HG03558 (cell line): ENCODE data around the gene MAN1C1.

Experiments used
- ATAC-seq: cut with Tn5 transposase; IDR thresholded peaks from one replicate; pipeline ENCODE4 v1.9.1; 2021; ENCODE audit warnings: moderate number of reproducible peaks; ENCODE audit not compliant: unreplicated experiment; ENCODE audit errors: extremely low read depth

Gene MAN1C1

DNA sequence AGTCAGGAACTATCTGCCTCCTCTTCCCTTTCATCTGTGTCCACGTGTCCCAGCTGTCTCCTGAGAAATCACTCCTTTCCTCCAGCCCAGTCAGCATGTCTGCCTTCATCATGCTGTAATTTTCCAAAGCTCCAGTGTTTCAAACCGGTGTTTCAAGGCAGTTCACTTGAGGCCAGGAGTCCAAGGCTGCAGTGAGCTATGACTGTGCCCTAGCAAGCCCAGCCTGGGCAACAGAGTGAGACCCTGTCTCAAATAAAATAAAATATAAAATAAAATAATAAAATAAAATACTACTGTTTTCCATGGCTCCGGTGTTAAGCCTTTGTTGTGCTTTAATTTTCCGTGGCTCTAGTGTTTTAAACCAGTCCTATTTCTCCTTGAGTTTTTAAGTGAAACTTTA lies 175.5 kb downstream of the MAN1C1 start:
- no peak for ATAC-seq

DNA sequence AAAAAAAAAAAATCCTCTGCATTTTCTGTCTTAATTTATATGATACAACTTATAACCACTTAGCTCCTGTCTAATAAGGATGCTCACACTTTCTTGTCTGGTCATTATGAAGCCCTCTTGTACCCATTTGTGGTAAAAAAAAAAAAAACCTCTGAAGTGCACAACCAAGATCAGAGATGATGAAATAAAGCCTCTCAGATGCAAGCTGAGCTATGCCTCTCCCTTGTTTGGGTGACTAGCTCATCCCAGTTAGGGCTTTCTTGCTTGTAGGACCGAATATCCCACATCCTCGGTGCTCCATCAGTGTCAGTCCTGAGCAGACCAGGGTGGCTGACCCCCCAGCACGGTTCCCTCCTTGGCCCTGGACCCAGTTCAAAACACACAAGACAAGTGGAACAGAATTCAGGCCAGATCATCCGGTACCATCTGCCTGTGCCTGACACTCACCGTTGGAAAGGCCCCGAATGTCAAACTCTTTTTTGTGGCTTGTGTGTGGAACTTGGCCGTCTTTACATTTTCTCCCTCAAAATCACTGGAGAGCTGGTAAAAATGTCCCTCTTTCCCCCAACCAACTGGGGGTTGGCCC lies 177.1 kb downstream of the MAN1C1 start:
- no peak for ATAC-seq

DNA sequence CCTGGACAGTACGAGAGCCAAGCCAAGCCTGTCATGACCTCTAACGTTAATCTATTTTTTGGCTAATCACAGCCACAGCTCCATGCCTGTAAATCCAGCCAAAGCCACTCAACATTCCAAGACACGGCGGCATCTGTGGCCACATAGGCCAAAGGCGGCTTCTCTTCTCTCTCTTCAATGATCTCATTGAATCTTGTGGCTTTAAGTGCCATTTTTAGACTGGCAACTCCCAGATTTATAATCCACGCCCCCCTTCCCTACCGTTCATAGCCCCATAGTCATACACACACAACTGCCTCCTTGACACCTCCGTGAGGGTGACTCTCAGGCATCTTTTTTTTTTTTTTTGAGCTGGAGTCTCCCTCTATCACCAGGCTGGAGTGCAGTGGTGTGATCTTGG lies 177.7 kb downstream of the MAN1C1 start:
- no peak for ATAC-seq

DNA sequence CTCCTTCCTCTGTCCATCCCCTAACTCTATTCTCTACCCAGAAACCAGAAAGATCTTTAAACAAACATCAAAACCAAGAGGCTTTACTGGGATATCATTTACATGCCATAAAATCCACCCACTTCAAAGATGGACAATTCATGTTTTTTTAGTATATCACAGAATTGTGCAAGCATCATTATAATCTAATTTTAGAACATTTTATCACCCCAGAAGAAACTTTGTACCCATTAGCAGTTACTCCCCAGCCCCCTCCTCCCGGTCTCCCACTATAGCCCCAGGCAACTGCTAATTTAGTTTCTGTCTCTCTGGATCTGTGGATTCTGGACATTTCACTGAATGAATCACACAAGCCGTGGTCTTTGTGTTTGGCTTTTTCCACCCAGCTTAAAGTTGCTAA lies 178.6 kb downstream of the MAN1C1 start:
- no peak for ATAC-seq

DNA sequence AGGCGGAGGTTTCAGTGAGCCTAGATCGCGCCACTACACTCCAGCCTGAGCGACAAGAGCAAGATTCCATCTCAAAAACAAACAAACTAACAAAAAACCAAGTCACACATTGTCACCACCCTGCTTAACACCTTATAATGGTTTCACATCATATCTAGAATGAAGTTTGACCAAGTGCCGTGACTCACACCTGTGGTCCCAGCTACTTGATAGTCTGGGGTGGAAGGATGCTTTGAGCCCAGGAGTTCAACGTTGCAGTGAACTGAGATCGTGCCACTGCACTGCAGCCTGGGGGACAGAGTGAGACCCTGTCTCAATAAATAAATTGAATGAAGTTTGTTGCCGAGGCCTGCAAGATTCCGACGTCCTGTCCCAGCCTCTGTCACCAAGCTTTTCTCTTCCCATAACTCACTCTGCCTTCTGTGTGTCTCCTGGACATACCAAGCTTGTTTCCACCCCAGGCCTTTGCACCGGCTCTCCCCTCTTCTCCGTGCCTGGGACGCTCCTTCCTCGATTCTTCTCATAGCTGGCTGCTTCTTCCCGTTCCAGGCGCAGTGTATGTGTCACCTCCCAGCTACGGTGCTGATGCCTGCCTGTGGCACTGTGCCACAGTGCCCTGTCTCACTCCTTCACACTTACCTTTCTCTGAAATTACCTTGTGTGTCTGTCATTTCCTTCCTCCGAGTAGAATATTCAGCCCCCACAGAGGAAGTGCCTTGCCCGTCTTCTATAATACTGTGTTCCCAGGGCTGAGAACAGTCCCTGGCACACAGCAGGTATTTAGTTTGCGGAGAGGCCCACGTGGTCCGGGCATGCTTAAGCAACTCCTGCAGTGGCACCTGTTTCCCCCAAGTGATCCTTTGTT lies 179.6 kb downstream of the MAN1C1 start:
- ATAC-seq = no peak

DNA sequence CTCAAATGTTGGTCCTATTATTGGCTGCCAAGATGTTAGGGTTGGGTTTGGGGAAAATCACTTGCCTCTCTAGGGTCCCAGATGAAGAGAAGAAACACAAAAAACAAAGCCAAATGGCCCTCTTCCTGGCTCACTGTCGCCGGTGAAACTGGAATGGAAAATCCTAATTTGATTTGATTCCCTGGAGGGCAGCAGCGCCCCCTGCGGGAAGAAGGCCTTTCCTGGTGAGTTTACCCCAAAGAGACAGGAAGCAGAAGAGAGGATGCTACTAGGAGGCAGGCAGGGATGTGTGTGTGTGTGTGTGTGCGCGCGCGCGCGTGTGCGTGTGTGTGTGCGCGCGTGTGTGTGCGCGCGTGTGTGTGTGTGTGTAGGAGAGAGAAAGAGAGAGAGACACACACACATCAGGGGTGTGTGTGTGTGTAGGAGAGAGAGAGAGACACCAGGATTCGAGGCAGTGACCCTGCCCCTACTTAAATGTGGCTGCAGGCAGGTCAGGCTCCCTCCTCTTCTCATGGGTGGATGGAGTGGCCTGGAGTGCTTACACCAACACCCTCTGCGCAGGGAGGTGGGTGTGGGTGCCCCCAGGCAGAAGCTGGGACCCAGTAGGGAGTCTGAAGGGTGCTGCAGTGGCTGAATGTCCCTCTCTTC lies 180.3 kb downstream of the MAN1C1 start:
- no peak for ATAC-seq

DNA sequence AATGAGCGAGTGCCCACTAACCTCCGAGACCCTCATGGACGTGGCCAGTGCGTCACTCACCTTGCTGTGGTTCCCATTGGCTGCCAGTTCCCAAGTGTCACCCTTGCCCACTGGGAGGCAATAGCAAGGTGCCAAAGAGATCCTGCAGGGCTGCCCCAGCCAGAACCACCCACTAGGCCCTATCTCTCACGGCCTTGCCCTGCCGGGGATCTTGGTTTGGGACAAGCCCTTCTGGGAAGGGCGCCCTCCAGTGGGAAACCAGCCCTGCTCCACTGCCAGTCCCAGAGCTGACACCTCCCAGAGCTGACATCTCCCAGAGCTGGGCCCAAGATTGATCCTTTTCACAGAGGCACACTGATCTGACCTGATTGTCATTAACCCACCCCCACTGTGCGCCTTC lies 181.3 kb downstream of the MAN1C1 start:
- no peak for ATAC-seq

DNA sequence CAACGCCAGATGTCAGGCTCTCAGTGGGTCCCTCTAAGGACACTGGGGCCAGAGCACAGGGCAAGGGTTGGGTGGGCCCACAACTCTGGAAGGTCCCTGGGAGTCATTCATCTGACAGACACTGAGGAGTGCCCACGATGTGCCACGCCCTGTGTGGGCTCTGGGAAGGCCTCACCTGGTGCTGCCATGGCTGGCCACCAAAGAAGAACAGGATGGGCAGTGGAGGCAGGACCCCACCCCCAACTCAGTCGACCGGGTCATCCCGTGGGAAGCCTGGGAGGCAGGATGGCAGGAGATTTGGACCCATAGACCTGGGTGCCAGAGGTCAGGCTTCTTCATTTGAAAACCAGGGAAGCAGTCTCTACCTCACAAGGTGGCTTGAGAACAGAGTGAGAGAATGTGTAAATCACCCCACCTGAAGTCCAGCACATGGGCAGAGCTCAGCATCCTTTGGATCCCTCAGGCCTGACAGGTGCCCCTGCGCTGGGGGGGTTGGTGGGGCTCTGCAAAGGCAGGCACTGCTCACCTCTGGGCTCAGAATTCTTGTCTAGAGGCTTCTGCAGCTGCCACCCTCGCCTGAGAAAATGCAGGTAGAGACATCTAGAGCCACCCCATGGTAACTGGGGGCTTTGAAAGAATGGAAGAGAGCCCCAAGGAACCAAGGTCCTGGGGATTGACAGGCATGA lies 182.2 kb downstream of the MAN1C1 start:
- ATAC-seq = no peak

DNA sequence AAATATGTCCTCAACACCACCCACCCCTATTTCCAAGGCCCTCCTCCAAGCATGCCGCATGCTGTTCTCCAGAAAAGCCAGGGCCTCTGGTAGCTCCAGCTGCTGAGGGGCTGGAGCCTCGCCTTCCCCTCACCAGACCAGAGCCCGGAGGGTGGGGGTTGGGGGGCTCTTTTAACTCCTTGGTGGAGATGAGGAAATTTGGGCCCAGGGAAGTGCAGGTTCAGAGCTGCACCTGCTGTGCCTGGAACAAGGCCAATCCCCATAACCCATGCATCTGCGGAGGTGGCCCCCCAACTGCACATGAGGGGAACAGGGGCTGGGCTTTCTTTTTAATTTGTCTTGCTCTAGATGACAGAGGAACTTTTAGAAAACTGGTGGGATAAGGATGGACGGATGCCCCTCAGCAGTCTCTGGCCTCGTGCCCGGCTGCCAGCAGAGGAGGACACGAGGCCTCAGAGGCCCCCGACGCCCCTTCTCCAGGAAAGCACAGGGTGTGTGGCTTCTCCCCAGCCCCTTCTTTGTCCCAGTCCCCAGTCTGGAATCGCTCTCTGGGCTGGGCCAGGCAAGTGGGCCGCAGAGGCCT lies 182.9 kb downstream of the MAN1C1 start:
- ATAC-seq = no peak

DNA sequence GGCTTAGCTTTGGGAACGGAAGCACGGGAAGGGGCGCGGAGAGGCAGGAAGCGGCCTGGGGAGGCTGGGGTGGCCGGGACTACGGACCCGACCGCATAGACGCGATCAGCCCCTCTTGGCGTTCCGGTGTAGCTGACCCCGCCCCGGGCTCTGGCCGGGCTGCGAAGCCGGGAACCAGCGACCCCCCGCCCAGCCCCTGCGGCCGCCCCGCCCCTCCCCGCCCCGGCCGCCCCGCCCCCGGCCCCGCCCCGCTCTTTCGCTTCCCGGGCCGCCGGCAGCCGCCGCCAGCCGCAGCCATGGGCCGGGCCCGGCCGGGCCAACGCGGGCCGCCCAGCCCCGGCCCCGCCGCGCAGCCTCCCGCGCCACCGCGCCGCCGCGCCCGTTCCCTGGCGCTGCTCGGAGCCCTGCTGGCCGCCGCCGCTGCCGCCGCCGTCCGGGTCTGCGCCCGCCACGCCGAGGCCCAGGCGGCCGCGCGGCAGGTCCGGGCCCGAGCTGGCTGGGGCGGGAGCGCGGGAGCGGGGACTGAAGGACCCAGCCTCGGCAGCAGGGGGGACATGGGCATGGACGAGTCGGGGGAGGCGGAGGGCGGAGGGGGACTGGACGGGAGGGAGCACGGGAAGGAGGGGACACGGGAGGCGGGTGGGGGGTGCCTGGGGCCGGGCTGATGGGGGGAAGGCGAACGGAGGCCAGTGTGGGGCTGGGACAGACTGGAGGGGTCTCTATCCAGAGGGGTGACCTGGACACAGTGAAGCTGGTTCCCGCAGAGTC lies 183.5 kb downstream of the MAN1C1 start, which contains the start of gene SELENON:
Gene SELENON, plus strand, starts transcription at position 259 of the 768 bp plus-strand sequence. Its CDS starts 38 bp downstream, at position 297.
- no peak for ATAC-seq

DNA sequence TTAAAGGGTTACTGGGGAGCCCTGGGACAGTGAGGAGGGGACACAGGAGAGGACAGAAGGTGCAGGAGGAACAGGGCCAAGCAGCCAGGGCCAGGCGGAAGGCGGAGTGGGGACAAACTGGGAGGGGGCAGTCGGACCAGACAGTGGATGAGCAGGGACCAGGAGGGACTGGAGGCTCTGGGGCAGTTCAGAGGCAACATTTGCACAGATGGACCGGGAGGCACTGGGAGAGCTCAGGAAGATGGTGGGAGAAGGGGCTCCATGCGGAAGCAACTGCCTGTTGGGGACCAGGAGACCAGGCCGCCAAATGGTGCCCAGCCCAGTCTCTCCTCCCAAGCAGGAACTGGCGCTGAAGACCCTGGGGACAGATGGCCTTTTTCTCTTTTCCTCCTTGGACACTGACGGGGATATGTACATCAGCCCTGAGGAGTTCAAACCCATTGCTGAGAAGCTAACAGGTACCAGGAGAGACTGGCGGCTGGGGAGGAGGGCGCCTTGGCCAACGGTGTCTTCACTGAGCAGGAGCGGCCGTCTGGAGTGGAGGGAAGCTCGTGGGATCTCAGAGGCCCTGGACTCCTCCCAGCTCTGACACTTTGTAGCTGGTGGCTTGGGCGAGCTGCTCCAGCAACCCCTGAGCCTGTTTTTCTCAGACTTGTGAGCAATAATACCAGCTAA lies 184.2 kb downstream of the MAN1C1 start:
- ATAC-seq = no peak

DNA sequence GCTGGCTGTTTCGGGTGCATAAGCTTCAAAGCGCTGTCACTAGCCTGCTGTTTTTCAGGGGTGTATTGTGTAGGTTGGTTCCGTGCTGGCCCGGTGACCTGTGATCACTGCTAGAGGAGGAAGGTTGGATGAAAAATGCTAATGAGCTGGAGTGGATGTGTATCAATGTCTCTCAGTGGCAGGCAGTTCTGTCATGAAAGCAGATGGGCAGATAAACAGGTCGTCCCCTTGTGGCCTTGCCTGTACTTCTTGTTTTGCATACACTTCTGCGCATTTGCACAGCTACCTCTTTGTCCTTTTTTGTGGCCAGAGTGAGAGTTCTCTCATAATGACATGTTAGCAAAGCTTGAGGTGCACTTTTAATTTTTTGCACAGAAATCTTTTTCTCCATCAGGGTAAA lies 186.3 kb downstream of the MAN1C1 start:
- ATAC-seq = peak; percentile 45

DNA sequence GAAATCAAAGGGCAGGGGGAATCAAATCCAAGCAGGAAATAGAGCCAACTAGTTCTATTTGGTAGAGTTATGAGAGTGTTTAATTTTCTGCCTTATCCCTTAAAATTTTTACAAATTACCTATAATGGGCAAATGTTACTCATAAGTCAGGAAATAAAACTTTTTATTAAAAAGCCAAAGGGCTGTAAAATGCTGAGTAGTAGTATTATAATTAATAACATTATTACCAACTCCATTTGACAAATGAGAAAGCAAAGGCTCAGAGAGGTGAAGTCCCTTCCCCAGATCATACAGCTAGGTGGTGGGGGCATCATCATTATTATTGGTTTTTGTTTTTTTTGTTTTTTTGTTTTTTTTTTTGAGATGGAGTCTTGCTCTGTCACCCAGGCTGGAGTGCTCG lies 186.8 kb downstream of the MAN1C1 start:
- no peak for ATAC-seq

DNA sequence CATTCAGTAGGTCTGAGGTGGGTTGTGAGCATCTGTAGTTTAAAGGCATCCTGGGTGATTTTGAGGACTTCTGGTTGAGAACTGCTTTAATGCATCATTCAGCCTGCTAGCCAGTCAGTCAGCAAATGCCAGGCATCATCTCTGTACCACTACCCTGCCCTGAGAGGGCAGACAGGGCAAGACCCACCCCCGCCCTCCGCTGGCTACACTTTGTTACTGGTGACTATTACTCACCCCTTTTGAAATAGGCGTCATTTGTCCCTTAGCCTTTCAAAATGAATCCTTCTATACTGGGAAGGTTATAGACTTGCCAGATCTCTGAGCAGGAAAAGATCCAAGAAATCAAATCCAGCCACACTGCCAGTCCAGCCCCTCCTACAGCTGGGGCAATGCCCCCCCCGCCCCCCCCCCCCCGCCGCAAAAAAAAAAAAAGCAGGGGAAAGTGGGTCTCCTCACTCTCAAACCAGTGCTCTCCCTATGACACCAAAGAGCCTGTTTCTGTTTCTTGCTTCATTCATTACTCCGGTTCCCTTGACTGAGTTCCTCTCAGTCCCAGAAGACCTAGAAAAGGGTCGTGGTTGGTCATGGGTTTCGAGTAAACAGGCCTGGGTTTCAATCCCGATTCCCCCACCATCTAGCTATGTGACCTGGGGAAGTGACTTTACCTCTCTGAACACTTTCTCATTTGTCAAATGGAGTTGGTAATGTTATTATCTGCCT lies 187.8 kb downstream of the MAN1C1 start:
- no peak for ATAC-seq

DNA sequence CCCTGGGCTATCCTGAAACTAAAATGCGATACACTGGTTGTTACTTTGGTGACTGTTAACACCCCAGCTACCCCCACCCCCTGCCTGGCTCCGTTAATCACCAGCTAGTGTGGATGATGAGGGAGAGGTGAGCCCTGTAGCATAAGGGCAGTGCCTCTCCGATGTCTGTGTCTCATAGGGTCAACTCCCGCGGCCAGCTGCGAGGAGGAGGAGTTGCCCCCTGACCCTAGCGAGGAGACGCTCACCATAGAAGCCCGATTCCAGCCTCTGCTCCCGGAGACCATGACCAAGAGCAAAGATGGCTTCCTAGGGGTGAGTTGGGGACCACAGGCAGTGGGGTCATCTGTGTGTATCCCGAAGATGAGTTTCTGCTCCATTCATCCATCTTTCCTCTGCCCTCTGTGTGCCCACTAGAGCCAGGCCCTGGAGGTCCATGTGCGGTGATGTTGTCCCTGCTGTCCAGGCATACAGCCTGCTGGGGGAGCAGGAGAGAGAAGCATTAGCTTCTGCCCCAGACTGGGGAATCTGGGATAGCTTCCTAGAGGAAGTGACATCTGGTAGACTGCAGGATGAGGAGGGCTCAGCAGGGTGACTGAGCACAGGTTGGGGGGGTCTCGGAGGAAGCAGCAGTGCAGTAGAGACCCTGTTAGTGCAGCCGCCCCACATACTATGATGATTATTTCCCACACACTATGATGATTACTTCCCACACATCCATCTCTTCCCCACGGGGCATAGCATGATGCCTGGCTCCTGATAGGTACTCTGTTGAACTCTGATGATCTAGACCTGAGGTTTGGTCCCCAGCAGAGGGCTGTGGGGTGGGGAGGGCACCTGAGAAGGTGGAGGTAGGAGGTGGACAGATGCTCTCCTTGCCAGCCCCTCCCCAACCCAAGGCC lies 188.6 kb downstream of the MAN1C1 start:
- ATAC-seq = no peak

DNA sequence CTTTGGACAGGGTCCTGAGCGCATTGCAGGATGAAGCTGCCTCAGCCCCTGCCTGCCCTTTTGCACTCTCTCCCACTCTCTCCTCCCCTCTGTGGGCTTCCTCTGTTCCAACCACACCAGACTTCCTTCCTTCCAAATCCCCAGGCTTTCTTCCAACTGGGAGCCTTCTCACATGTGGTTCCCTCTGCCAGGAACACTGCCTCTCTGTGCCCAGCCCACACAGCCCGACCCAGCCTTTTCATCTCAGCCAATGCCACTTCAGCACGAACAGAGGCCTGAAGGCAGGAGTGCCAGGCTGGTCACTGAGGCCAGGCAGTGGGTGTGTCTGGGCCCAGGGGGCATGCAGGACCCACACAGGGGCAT lies 189.3 kb downstream of the MAN1C1 start:
- ATAC-seq = no peak

DNA sequence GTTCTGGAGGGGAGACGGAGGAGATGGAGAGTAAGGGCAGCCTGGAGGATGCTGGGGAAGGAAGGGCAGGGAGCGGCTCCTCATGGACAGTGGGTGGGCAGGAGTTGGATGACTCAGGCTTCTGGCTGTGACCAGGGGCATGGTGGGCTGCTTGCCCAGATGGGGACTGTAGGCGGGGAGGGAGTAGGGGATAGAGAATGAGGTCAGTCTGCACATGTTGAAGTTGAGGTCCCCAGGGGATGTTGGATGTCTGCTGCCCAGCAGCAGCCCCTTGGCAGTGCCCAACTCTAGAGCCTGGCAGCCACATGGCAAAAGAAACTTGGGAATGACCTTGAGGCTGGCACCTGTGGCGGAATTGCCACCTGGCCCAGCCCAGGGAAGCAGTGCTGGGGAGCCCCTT lies 189.8 kb downstream of the MAN1C1 start:
- no peak for ATAC-seq
